ENCODE measurements around the gene YIPF5. TPM values are rescaled to one million over a fixed set of nuclear protein-coding genes. Genes with fewer than 3 reads are reported as not detected.

Gene YIPF5
- total and polyA plus RNA-seq, 2 of the 4 experiments (the other 2 are of a cell fraction): 64.4 to 172 TPM

DNA sequence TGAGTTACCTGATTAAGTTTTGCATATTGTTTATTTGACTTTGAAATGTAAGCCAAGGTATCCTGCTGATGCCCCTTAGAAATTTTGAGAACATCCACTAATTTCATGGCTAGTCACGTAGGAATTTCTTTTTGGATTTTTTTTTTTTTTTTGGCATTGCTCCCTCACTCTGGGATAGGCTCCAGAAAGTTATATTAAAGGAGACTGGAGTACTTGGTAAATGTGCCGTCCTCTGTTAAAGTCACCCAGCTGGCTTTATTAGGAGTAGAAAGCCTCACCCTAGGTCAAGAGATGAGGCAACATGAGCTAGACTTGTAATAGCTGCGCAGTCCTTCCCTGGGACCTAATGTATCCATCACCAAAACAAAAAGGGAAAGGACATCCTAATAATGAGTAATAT, 3.3 kb upstream of the YIPF5 start:
- Histone ChIP-seq H3K36me3 (ENCODE audit: control insufficient read depth, insufficient read depth, low read length) (no peaks in the 10 kb centered on the region), H2BK120ac (ENCODE audit: low read depth, low read length) (no peak overlapping the region), H4K8ac (ENCODE audit: low read depth in 2 of 2, low read length in 2 of 2) (no peak overlapping the region), H3K27me3 (ENCODE audit: control insufficient read depth, insufficient read depth, low read length) (no peaks in the 10 kb centered on the region), H3K27ac (ENCODE audit: insufficient read depth, low read length) (no peak overlapping the region), H3K56ac (ENCODE audit: extremely low read depth, insufficient read depth, low read length) (no peak overlapping the region), H2AK5ac (ENCODE audit: low read depth, low read length) (no peak overlapping the region), H3K79me1 (ENCODE audit: low read depth in 1 of 2, low read length in 2 of 2) (peaks cover 3 to 15% of the 10 kb centered on the region in 2 experiments; a peak in 2 of 4 replicates), H3K9me3 (ENCODE audit: control insufficient read depth, insufficient read depth, low read length) (no peaks in the 10 kb centered on the region), H3K4me3 (ENCODE audit: insufficient read depth, low read depth, low read length) (no peak overlapping the region), H3K9ac (ENCODE audit: low read depth, low read length) (no peak overlapping the region), H2BK15ac (ENCODE audit: low read depth, low read length) (no peak overlapping the region), H3K4ac (ENCODE audit: low read depth, low read length) (no peak overlapping the region), H3K4me1 (ENCODE audit: control insufficient read depth, insufficient read depth, low read length) (peaks cover 4% of the 10 kb centered on the region; the same call in 1 of the 2 replicates), H3K9me1 (ENCODE audit: insufficient read depth, low read length) (no peaks in the 10 kb centered on the region; the same call in 1 of the 2 replicates), H2BK5ac (ENCODE audit: low read depth, low read length, poor library complexity, severe bottlenecking) (no peak overlapping the region), H4K91ac (ENCODE audit: insufficient read depth, low read depth, low read length) (no peak overlapping the region), H3K4me2 (ENCODE audit: low read depth, low read length) (no peak overlapping the region), H2AFZ (replicated peaks; ENCODE audit: low read length, poor library complexity) (no peak overlapping the region), H3K18ac (ENCODE audit: low read depth, low read length) (no peak overlapping the region), H4K5ac (ENCODE audit: low read depth, low read length) (no peak overlapping the region), H3K23ac (ENCODE audit: low read depth, low read length) (no peak overlapping the region), H4K20me1 (ENCODE audit: insufficient read depth, low read length) (no peaks in the 10 kb centered on the region), H3K14ac (replicated peaks; ENCODE audit: low read depth, low read length) (no peak overlapping the region), H2AK9ac (replicated peaks; ENCODE audit: low read depth, low read length, poor library complexity) (no peak overlapping the region), H2BK20ac (ENCODE audit: low read depth, low read length) (no peak overlapping the region)
- DNase-seq (no peak), ATAC-seq (ENCODE audit: low read depth) (no peak)
- in situ Hi-C loops (cut with MboI; ENCODE audit: low sequenced_read_pairs) (loop anchor here (25.0 kb wide), 1 partner anchor 1261 kb away; no protein-coding TSS in a partner anchor), dilution Hi-C loops (cut with HindIII; ENCODE audit: low sequenced_read_pairs, unreplicated experiment) (no loop called here), intact Hi-C loops (cut with micrococcal nuclease) (loop anchor here (5.0 kb wide), 1 partner anchor 1251 kb away; no protein-coding TSS in a partner anchor)
- BruUV-seq (replicated peaks): no TSS peak
- no CpG with 5 or more reads among the region's 3 CpGs for WGBS, 2 experiments (ENCODE audit: extremely low coverage in 2 of 2, insufficient read length in 1 of 2)
- no peak for TF ChIP-seq RCOR1 (IDR thresholded peaks at IDR 0.05; ENCODE audit: insufficient replicate concordance, low read length)
- TF ChIP-seq, protein P1, sequence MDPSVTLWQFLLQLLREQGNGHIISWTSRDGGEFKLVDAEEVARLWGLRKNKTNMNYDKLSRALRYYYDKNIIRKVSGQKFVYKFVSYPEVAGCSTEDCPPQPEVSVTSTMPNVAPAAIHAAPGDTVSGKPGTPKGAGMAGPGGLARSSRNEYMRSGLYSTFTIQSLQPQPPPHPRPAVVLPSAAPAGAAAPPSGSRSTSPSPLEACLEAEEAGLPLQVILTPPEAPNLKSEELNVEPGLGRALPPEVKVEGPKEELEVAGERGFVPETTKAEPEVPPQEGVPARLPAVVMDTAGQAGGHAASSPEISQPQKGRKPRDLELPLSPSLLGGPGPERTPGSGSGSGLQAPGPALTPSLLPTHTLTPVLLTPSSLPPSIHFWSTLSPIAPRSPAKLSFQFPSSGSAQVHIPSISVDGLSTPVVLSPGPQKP (IDR thresholded peaks at IDR 0.05; ENCODE audit: borderline replicate concordance, low read depth, low read length): no peak
- no peak for TF ChIP-seq RAD21 (IDR thresholded peaks at IDR 0.05; ENCODE audit: low read length)
- no peak for TF ChIP-seq POLR2A (IDR thresholded peaks at IDR 0.05; ENCODE audit: low read depth, low read length)
- TF ChIP-seq, protein P2, sequence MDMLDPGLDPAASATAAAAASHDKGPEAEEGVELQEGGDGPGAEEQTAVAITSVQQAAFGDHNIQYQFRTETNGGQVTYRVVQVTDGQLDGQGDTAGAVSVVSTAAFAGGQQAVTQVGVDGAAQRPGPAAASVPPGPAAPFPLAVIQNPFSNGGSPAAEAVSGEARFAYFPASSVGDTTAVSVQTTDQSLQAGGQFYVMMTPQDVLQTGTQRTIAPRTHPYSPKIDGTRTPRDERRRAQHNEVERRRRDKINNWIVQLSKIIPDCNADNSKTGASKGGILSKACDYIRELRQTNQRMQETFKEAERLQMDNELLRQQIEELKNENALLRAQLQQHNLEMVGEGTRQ (IDR thresholded peaks at IDR 0.05; ENCODE audit: low read depth, low read length): no peak
- TF ChIP-seq, protein P3, sequence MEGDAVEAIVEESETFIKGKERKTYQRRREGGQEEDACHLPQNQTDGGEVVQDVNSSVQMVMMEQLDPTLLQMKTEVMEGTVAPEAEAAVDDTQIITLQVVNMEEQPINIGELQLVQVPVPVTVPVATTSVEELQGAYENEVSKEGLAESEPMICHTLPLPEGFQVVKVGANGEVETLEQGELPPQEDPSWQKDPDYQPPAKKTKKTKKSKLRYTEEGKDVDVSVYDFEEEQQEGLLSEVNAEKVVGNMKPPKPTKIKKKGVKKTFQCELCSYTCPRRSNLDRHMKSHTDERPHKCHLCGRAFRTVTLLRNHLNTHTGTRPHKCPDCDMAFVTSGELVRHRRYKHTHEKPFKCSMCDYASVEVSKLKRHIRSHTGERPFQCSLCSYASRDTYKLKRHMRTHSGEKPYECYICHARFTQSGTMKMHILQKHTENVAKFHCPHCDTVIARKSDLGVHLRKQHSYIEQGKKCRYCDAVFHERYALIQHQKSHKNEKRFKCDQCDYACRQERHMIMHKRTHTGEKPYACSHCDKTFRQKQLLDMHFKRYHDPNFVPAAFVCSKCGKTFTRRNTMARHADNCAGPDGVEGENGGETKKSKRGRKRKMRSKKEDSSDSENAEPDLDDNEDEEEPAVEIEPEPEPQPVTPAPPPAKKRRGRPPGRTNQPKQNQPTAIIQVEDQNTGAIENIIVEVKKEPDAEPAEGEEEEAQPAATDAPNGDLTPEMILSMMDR (conservative IDR thresholded peaks at IDR 0.05; ENCODE audit: low read depth, low read length): no peak
- no peak for TF ChIP-seq MXI1 (IDR thresholded peaks at IDR 0.05; ENCODE audit: borderline replicate concordance, low read depth, low read length)
- no peak for TF ChIP-seq MAZ (IDR thresholded peaks at IDR 0.05; ENCODE audit: borderline replicate concordance, low read depth, low read length)
- no peak for TF ChIP-seq SMC3 (IDR thresholded peaks at IDR 0.05; ENCODE audit: low read depth, low read length)
- TF ChIP-seq RFX5 (IDR thresholded peaks at IDR 0.05; ENCODE audit: low read depth, low read length): no peak
- ChIA-PET CTCF (interaction anchor here (0.6 kb wide), 1 partner anchor 1431 kb away, joined by 3 read pairs; no protein-coding TSS in a partner anchor), POLR2A (ENCODE audit: unreplicated experiment) (no interaction called here)

All from IMR-90 (cell line).